Spleen (tissue), 11 donors: Measurements from ENCODE around the gene ARHGAP10. TPM values are rescaled to one million over a fixed set of nuclear protein-coding genes. Genes with fewer than 3 reads are reported as not detected.

Source experiments
- DNase-seq: peaks from one replicate; pipeline ENCODE4 v3.0.0-alpha.2; 2020
- H3K27ac ChIP-seq, 8 donors: fragments of 200-600 bp; sonication (generic) in 7 of 8; 1 replicate in 4 of 8; 2 replicates in 4 of 8; pipeline versions ENCODE4 v1.5.0 to v1.8.0; 2016 to 2021; ENCODE audit warnings: inconsistent platforms in 4 of 8, mild to moderate bottlenecking in 4 of 8, moderate library complexity in 1 of 8
- H3K27me3 ChIP-seq, 7 donors: fragments of 200-600 bp; sonication (generic) in 6 of 7; replicated peaks in 1 of 7; 1 replicate in 4 of 7; 2 replicates in 3 of 7; pipeline versions ENCODE4 v1.5.0 to v1.8.0; 2016 to 2021; ENCODE audit warnings: inconsistent platforms in 3 of 7, mild to moderate bottlenecking in 1 of 7
- H3K36me3 ChIP-seq, 6 donors: fragments of 200-600 bp; sonication (generic) in 5 of 6; 1 replicate in 4 of 6; 2 replicates in 2 of 6; pipeline versions ENCODE4 v1.5.0 to v1.8.0; 2016 to 2021; ENCODE audit warnings: inconsistent platforms in 2 of 6
- H3K4me1 ChIP-seq, 6 donors: fragments of 200-600 bp; sonication (generic) in 5 of 6; 1 replicate in 3 of 6; 2 replicates in 3 of 6; pipeline versions ENCODE4 v1.5.0 to v1.8.0; 2016 to 2021; ENCODE audit warnings: inconsistent platforms in 3 of 6
- H3K4me3 ChIP-seq, 8 donors: fragments of 200-600 bp; sonication (generic) in 7 of 8; 1 replicate in 4 of 8; 2 replicates in 4 of 8; pipeline versions ENCODE4 v1.5.0 to v1.8.0; 2016 to 2021; ENCODE audit warnings: inconsistent platforms in 4 of 8, mild to moderate bottlenecking in 4 of 8, moderate library complexity in 2 of 8
- H3K9me3 ChIP-seq, 8 donors: fragments of 200-600 bp; sonication (generic) in 7 of 8; 1 replicate in 4 of 8; 2 replicates in 4 of 8; pipeline versions ENCODE4 v1.5.0 to v1.8.0; 2016 to 2021; ENCODE audit warnings: inconsistent platforms in 4 of 8
- CTCF ChIP-seq, 11 experiments: fragments of 200-600 bp in 7 of 11; fragments of 450-650 bp in 4 of 11; sonication (generic) in 4 of 11; IDR thresholded peaks in 8 of 11; conservative IDR thresholded peaks in 3 of 11; 1 replicate in 7 of 11; 2 replicates in 4 of 11; pipeline versions ENCODE4 v1.4.0 to v1.8.0; 2016 to 2021; ENCODE audit warnings: antibody characterized with exemption in 11 of 11, inconsistent platforms in 4 of 11, mild to moderate bottlenecking in 1 of 11
- POLR2A ChIP-seq, 3 donors: fragments of 450-650 bp; IDR thresholded peaks; one replicate each; pipeline ENCODE4 v1.5.1; 2017; ENCODE audit warnings: antibody characterized with exemption in 3 of 3, mild to moderate bottlenecking in 1 of 3
- POLR2AphosphoS5 ChIP-seq, 3 donors: sonication (generic); formaldehyde crosslinking; IDR thresholded peaks; one replicate each; pipeline ENCODE4 v1.5.1; 2017; ENCODE audit warnings: antibody characterized with exemption in 3 of 3
- WGBS, 5 donors: extraction: QIAGEN DNeasy Blood & Tissue Kit in 3 of 5; methylation state at CpG; one replicate each; pipeline versions ENCODE4 v1.1.5 to v1.1.7; 2013 to 2018; 5-methylcytosine and 5-hydroxymethylcytosine counted together
- intact Hi-C: fragments of 100-400 bp; cut with DNase I; formaldehyde crosslinking; loops from one replicate; pipeline ENCODE4 v1.15.0; 2023; ENCODE audit warnings: low total_unique reads
- polyA plus RNA-seq, 3 donors: library from polyadenylated mRNA; stranded (reverse); fragments of 200-250 nt; gene quantifications; one replicate each; pipeline ENCODE4 v1.2.1, GENCODE V29; 2013
- total RNA-seq, 7 donors: library from RNA; depleted of rRNA in 3 of 7; stranded (reverse); fragments of >200 nt in 3 of 7; fragmentation: NEBNext Ultra II Directional in 4 of 7; extraction: Animal tissue kit (Norgen Biotek cat#: 25700) in 4 of 7; gene quantifications; one replicate each; pipeline versions ENCODE4 v1.1.0 to v1.2.1, GENCODE V29; 2016 to 2021
- donor health status: healthy with polysubstance abuse.
- donor health status: DM: no; HTN: no; CAD: no; lungs with moderate emphysema.
- donor health status: DM: no; HTN: no; CAD: no.
- donor health status: Bipolar disorder and iron deficiency.
- donor health status: healthy.
- donor health status: DM: no; HTN: no; CAD: no.
- donor health status: DM: yes; HTN: yes; CAD: no.

ARHGAP10 gene
- total and polyA plus RNA-seq, 10 donors: 4.0 to 35.5 (median 13.3) TPM

GRCh38 chr4:147928400-147928799 is 196.5 kb downstream of the ARHGAP10 start:
- peaks cover 0 to 12% (median 0%) of the 10 kb centered on the region in 6 donors for H3K36me3 ChIP-seq

GRCh38 chr4:147929746-147930145 is 197.9 kb downstream of the ARHGAP10 start:
- no peaks in the 10 kb centered on the region for H3K9me3 ChIP-seq
- peaks cover 0 to 12% (median 0%) of the 10 kb centered on the region in 6 donors for H3K36me3 ChIP-seq
- 85 to 97% (median 95%) methylated on average over 1 of the region's 1 CpG for WGBS, 5 donors
- DNase-seq: no peak
- H3K27ac ChIP-seq: no peak overlapping the region
- H3K27me3 ChIP-seq: no peaks in the 10 kb centered on the region
- intact Hi-C loops: no loop called here
- TF ChIP-seq CTCF (IDR thresholded peaks at IDR 0.05 in 8 of 11, conservative IDR thresholded peaks at IDR 0.05 in 3 of 11) (no peak), POLR2AphosphoS5 (IDR thresholded peaks at IDR 0.05) (no peak), POLR2A (IDR thresholded peaks at IDR 0.05) (no peak)
- no peak overlapping the region for H3K4me3 ChIP-seq
- H3K4me1 ChIP-seq: no peaks in the 10 kb centered on the region

More at GRCh38 chr4:147928400-147928799, 196.5 kb downstream of the ARHGAP10 start:
- no peak overlapping the region for H3K4me3 ChIP-seq
- no peak for TF ChIP-seq POLR2A (IDR thresholded peaks at IDR 0.05)
- no peak for TF ChIP-seq CTCF (IDR thresholded peaks at IDR 0.05 in 8 of 11, conservative IDR thresholded peaks at IDR 0.05 in 3 of 11)
- no peak for TF ChIP-seq POLR2AphosphoS5 (IDR thresholded peaks at IDR 0.05)
- intact Hi-C loops: no loop called here
- no peaks in the 10 kb centered on the region for H3K4me1 ChIP-seq
- no peak for DNase-seq
- WGBS, 5 donors: 86 to 98% (median 94%) methylated on average over 5 of the region's 5 CpGs
- no peaks in the 10 kb centered on the region for H3K9me3 ChIP-seq
- no peaks in the 10 kb centered on the region for H3K27me3 ChIP-seq
- H3K27ac ChIP-seq: no peak overlapping the region

- no peak overlapping the region for H3K4me3 ChIP-seq
- H3K4me1 ChIP-seq: no peaks in the 10 kb centered on the region
- no peak for DNase-seq
- no peak for TF ChIP-seq CTCF (IDR thresholded peaks at IDR 0.05 in 8 of 11, conservative IDR thresholded peaks at IDR 0.05 in 3 of 11)
- TF ChIP-seq POLR2AphosphoS5 (IDR thresholded peaks at IDR 0.05): no peak
- no peak for TF ChIP-seq POLR2A (IDR thresholded peaks at IDR 0.05)
- H3K9me3 ChIP-seq: no peaks in the 10 kb centered on the region
- no peak overlapping the region for H3K27ac ChIP-seq
- peaks cover 0 to 12% (median 0%) of the 10 kb centered on the region in 6 donors for H3K36me3 ChIP-seq
- H3K27me3 ChIP-seq: no peaks in the 10 kb centered on the region
- 81 to 89% (median 84%) methylated on average over 3 to 4 of the region's 4 CpGs for WGBS, 5 donors
- intact Hi-C loops: no loop called here
These were observed 201.4 kb downstream of the ARHGAP10 start for GRCh38 chr4:147933316-147933715.

- no peaks in the 10 kb centered on the region for H3K4me1 ChIP-seq
- intact Hi-C loops: no loop called here
- H3K27me3 ChIP-seq: no peaks in the 10 kb centered on the region
- H3K36me3 ChIP-seq: peaks cover 0 to 12% (median 0%) of the 10 kb centered on the region in 6 donors
- TF ChIP-seq POLR2AphosphoS5 (IDR thresholded peaks at IDR 0.05): no peak
- TF ChIP-seq CTCF (IDR thresholded peaks at IDR 0.05 in 8 of 11, conservative IDR thresholded peaks at IDR 0.05 in 3 of 11): no peak
- TF ChIP-seq POLR2A (IDR thresholded peaks at IDR 0.05): no peak
- WGBS, 5 donors: 91 to 97% (median 95%) methylated on average over 3 of the region's 3 CpGs
- no peaks in the 10 kb centered on the region for H3K9me3 ChIP-seq
- DNase-seq: no peak
- no peak overlapping the region for H3K4me3 ChIP-seq
- no peak overlapping the region for H3K27ac ChIP-seq
These were observed 201.9 kb downstream of the ARHGAP10 start for GRCh38 chr4:147933779-147934178.
